ENCODE results near the gene CDC42EP5.
"Not testable (repeated sequence)": the region's sequence is repeated elsewhere in the genome, so short reads cannot be mapped to it uniquely, and the experiment has no call there.

CDC42EP5 gene

GRCh38 chr19:54505542-54505941 is 32.4 kb upstream of the CDC42EP5 start:
- not testable (repeated sequence) for H3K4me3 ChIP-seq (ENCODE audit: low read length); H3K4me1 ChIP-seq (ENCODE audit: control insufficient read depth, insufficient read depth, low read length); H3K27me3 ChIP-seq (ENCODE audit: control insufficient read depth, insufficient read depth, low read length); H3K9ac ChIP-seq (ENCODE audit: low read length); H3K27ac ChIP-seq (ENCODE audit: low read depth, low read length); H3K36me3 ChIP-seq (ENCODE audit: control insufficient read depth, insufficient read depth, low read length)

- H3K36me3 ChIP-seq (ENCODE audit: control insufficient read depth, insufficient read depth, low read length) = no peaks in the 10 kb centered on the region
- H3K4me3 ChIP-seq (ENCODE audit: low read length) = no peak within 1 kb of the TSS
- H3K27ac ChIP-seq (ENCODE audit: low read depth, low read length) = no peak within 1 kb of the TSS
- no peaks in the 10 kb centered on the region for H3K27me3 ChIP-seq (ENCODE audit: control insufficient read depth, insufficient read depth, low read length)
- H3K4me1 ChIP-seq (ENCODE audit: control insufficient read depth, insufficient read depth, low read length) = no peaks in the 10 kb centered on the region
- H3K9ac ChIP-seq (ENCODE audit: low read length) = no peak within 1 kb of the TSS
Observed at GRCh38 chr19:54502518-54503048, 29.5 kb upstream of the CDC42EP5 start, which contains the start of gene LAIR2. Gene LAIR2 (plus strand): TSS chr19:54502831. CDS start chr19:54502919, 88 bp downstream.

GRCh38 chr19:54498451-54498772 is 25.3 kb upstream of the CDC42EP5 start:
- not testable (repeated sequence) for H3K27ac ChIP-seq (ENCODE audit: low read depth, low read length); H3K4me1 ChIP-seq (ENCODE audit: control insufficient read depth, insufficient read depth, low read length); H3K27me3 ChIP-seq (ENCODE audit: control insufficient read depth, insufficient read depth, low read length); H3K36me3 ChIP-seq (ENCODE audit: control insufficient read depth, insufficient read depth, low read length); H3K9ac ChIP-seq (ENCODE audit: low read length); H3K4me3 ChIP-seq (ENCODE audit: low read length)

GRCh38 chr19:54497747-54498450 is 24.8 kb upstream of the CDC42EP5 start:
- not testable (repeated sequence) for H3K36me3 ChIP-seq (ENCODE audit: control insufficient read depth, insufficient read depth, low read length); H3K9ac ChIP-seq (ENCODE audit: low read length); H3K27ac ChIP-seq (ENCODE audit: low read depth, low read length); H3K4me3 ChIP-seq (ENCODE audit: low read length); H3K27me3 ChIP-seq (ENCODE audit: control insufficient read depth, insufficient read depth, low read length); H3K4me1 ChIP-seq (ENCODE audit: control insufficient read depth, insufficient read depth, low read length)

GRCh38 chr19:54495284-54495683 is 22.2 kb upstream of the CDC42EP5 start:
- H3K36me3 ChIP-seq (ENCODE audit: control insufficient read depth, insufficient read depth, low read length); H3K27me3 ChIP-seq (ENCODE audit: control insufficient read depth, insufficient read depth, low read length); H3K27ac ChIP-seq (ENCODE audit: low read depth, low read length); H3K9ac ChIP-seq (ENCODE audit: low read length); H3K4me3 ChIP-seq (ENCODE audit: low read length); H3K4me1 ChIP-seq (ENCODE audit: control insufficient read depth, insufficient read depth, low read length): not testable (repeated sequence)

- Histone ChIP-seq H3K4me3 (ENCODE audit: low read length) (no peak overlapping the region), H3K36me3 (ENCODE audit: control insufficient read depth, insufficient read depth, low read length) (no peaks in the 10 kb centered on the region), H3K27me3 (ENCODE audit: control insufficient read depth, insufficient read depth, low read length) (no peaks in the 10 kb centered on the region), H3K27ac (ENCODE audit: low read depth, low read length) (no peak overlapping the region), H3K4me1 (ENCODE audit: control insufficient read depth, insufficient read depth, low read length) (no peaks in the 10 kb centered on the region), H3K9ac (ENCODE audit: low read length) (no peak overlapping the region)
Observed at GRCh38 chr19:54493967-54494585, 21.0 kb upstream of the CDC42EP5 start.

- not testable (repeated sequence) for H3K4me3 ChIP-seq (ENCODE audit: low read length); H3K9ac ChIP-seq (ENCODE audit: low read length); H3K27me3 ChIP-seq (ENCODE audit: control insufficient read depth, insufficient read depth, low read length); H3K36me3 ChIP-seq (ENCODE audit: control insufficient read depth, insufficient read depth, low read length); H3K4me1 ChIP-seq (ENCODE audit: control insufficient read depth, insufficient read depth, low read length); H3K27ac ChIP-seq (ENCODE audit: low read depth, low read length)
Observed at GRCh38 chr19:54493056-54493455, 20.0 kb upstream of the CDC42EP5 start.

- Histone ChIP-seq H3K36me3 (ENCODE audit: control insufficient read depth, insufficient read depth, low read length) (no peaks in the 10 kb centered on the region), H3K4me3 (ENCODE audit: low read length) (no peak overlapping the region), H3K4me1 (ENCODE audit: control insufficient read depth, insufficient read depth, low read length) (no peaks in the 10 kb centered on the region), H3K9ac (ENCODE audit: low read length) (no peak overlapping the region), H3K27ac (ENCODE audit: low read depth, low read length) (no peak overlapping the region), H3K27me3 (ENCODE audit: control insufficient read depth, insufficient read depth, low read length) (no peaks in the 10 kb centered on the region)
Observed at GRCh38 chr19:54492568-54492967, 19.5 kb upstream of the CDC42EP5 start.

GRCh38 chr19:54489766-54490165 is 16.7 kb upstream of the CDC42EP5 start:
- no peak overlapping the region for H3K9ac ChIP-seq (ENCODE audit: low read length)
- no peak overlapping the region for H3K27ac ChIP-seq (ENCODE audit: low read depth, low read length)
- no peaks in the 10 kb centered on the region for H3K27me3 ChIP-seq (ENCODE audit: control insufficient read depth, insufficient read depth, low read length)
- no peaks in the 10 kb centered on the region for H3K4me1 ChIP-seq (ENCODE audit: control insufficient read depth, insufficient read depth, low read length)
- H3K36me3 ChIP-seq (ENCODE audit: control insufficient read depth, insufficient read depth, low read length) = no peaks in the 10 kb centered on the region
- no peak overlapping the region for H3K4me3 ChIP-seq (ENCODE audit: low read length)

GRCh38 chr19:54489341-54489740 is 16.2 kb upstream of the CDC42EP5 start:
- Histone ChIP-seq H3K27me3 (ENCODE audit: control insufficient read depth, insufficient read depth, low read length) (no peaks in the 10 kb centered on the region), H3K9ac (ENCODE audit: low read length) (no peak overlapping the region), H3K4me1 (ENCODE audit: control insufficient read depth, insufficient read depth, low read length) (no peaks in the 10 kb centered on the region), H3K36me3 (ENCODE audit: control insufficient read depth, insufficient read depth, low read length) (no peaks in the 10 kb centered on the region), H3K4me3 (ENCODE audit: low read length) (no peak overlapping the region), H3K27ac (ENCODE audit: low read depth, low read length) (no peak overlapping the region)

GRCh38 chr19:54485851-54486250 is 12.8 kb upstream of the CDC42EP5 start:
- no peak overlapping the region for H3K27ac ChIP-seq (ENCODE audit: low read depth, low read length)
- H3K27me3 ChIP-seq (ENCODE audit: control insufficient read depth, insufficient read depth, low read length) = no peaks in the 10 kb centered on the region
- H3K36me3 ChIP-seq (ENCODE audit: control insufficient read depth, insufficient read depth, low read length) = no peaks in the 10 kb centered on the region

GRCh38 chr19:54484451-54484850 is 11.4 kb upstream of the CDC42EP5 start:
- Histone ChIP-seq H3K4me3 (ENCODE audit: low read length) (no peak overlapping the region), H3K4me1 (ENCODE audit: control insufficient read depth, insufficient read depth, low read length) (no peaks in the 10 kb centered on the region), H3K36me3 (ENCODE audit: control insufficient read depth, insufficient read depth, low read length) (no peaks in the 10 kb centered on the region), H3K27me3 (ENCODE audit: control insufficient read depth, insufficient read depth, low read length) (no peaks in the 10 kb centered on the region), H3K9ac (ENCODE audit: low read length) (no peak overlapping the region), H3K27ac (ENCODE audit: low read depth, low read length) (no peak overlapping the region)

More at GRCh38 chr19:54485851-54486250, 12.8 kb upstream of the CDC42EP5 start:
- no peak overlapping the region for H3K4me3 ChIP-seq (ENCODE audit: low read length)
- H3K4me1 ChIP-seq (ENCODE audit: control insufficient read depth, insufficient read depth, low read length) = no peaks in the 10 kb centered on the region
- no peak overlapping the region for H3K9ac ChIP-seq (ENCODE audit: low read length)

GRCh38 chr19:54482889-54483288 is 9.8 kb upstream of the CDC42EP5 start:
- Histone ChIP-seq H3K4me3 (ENCODE audit: low read length) (no peak overlapping the region), H3K9ac (ENCODE audit: low read length) (no peak overlapping the region), H3K4me1 (ENCODE audit: control insufficient read depth, insufficient read depth, low read length) (no peaks in the 10 kb centered on the region)

More at GRCh38 chr19:54482889-54483288, 9.8 kb upstream of the CDC42EP5 start:
- no peaks in the 10 kb centered on the region for H3K36me3 ChIP-seq (ENCODE audit: control insufficient read depth, insufficient read depth, low read length)
- no peaks in the 10 kb centered on the region for H3K27me3 ChIP-seq (ENCODE audit: control insufficient read depth, insufficient read depth, low read length)
- no peak overlapping the region for H3K27ac ChIP-seq (ENCODE audit: low read depth, low read length)

Measured in rectal smooth muscle tissue (tissue), 1 donor.